IMR-90 (cell line): ENCODE data around the gene CARD10. TPM values are rescaled to one million over a fixed set of nuclear protein-coding genes. Genes with fewer than 3 reads are reported as not detected.

Source experiments
- ATAC-seq: fragments of 200-7000 bp; cut with Tn5 transposase; 2 replicates; pipeline ENCODE4 v1.9.1; 2020; ENCODE audit warnings: low read depth, mild to moderate bottlenecking, moderate library complexity
- BruUV-seq: library from RNA; stranded (reverse); fragments of 400-500 nt; replicated peaks from 2 replicates; lab custom pipeline; 2021; lab: Mats Ljungman, UMichigan
- CTCF ChIA-PET: fragments of 300-600 bp; formaldehyde crosslinking; extraction: SDS; loops from one replicate; lab custom pipeline; 2021; ENCODE audit warnings: antibody characterized with exemption; lab: Yijun Ruan, JAX
- POLR2A ChIA-PET: fragments of 300-600 bp; sonication (Branson Sonifier 250); formaldehyde crosslinking; loops from one replicate; lab custom pipeline; 2022; ENCODE audit warnings: antibody characterized with exemption; ENCODE audit not compliant: unreplicated experiment; lab: Charles Lee
- DNase-seq: peaks from one replicate; pipeline ENCODE4 v3.0.0; 2013
- H2AFZ ChIP-seq: replicated peaks from 2 replicates; pipeline ENCODE3; 2013; ENCODE audit warnings: low read length, mild to moderate bottlenecking; ENCODE audit not compliant: poor library complexity
- H2AK5ac ChIP-seq: 2 replicates; pipeline ENCODE4 v1.6.1; 2013; ENCODE audit warnings: low read depth, low read length, inconsistent platforms
- H2AK9ac ChIP-seq: replicated peaks from 2 replicates; pipeline ENCODE3; 2013; ENCODE audit warnings: mild to moderate bottlenecking, low read depth, low read length, moderate library complexity; ENCODE audit not compliant: poor library complexity
- H2BK120ac ChIP-seq: 2 replicates; pipeline ENCODE4 v1.6.1; 2013; ENCODE audit warnings: low read depth, low read length, inconsistent platforms
- H2BK15ac ChIP-seq: 3 replicates; pipeline ENCODE4 v1.6.1; 2013; ENCODE audit warnings: low read depth, low read length, inconsistent platforms
- H2BK20ac ChIP-seq: 2 replicates; pipeline ENCODE4 v1.6.1; 2013; ENCODE audit warnings: low read depth, mild to moderate bottlenecking, inconsistent platforms, low read length, moderate library complexity
- H2BK5ac ChIP-seq: 2 replicates; pipeline ENCODE4 v1.6.1; 2013; ENCODE audit warnings: mild to moderate bottlenecking, low read depth, low read length, inconsistent platforms; ENCODE audit not compliant: poor library complexity, severe bottlenecking
- H3K14ac ChIP-seq: replicated peaks from 2 replicates; pipeline ENCODE4 v1.6.1; 2013; ENCODE audit warnings: low read depth, low read length, inconsistent platforms
- H3K18ac ChIP-seq: 2 replicates; pipeline ENCODE4 v1.6.1; 2013; ENCODE audit warnings: low read depth, low read length, control low read depth
- H3K23ac ChIP-seq: 2 replicates; pipeline ENCODE4 v1.6.1; 2013; ENCODE audit warnings: low read depth, low read length, inconsistent platforms
- H3K27ac ChIP-seq: 2 replicates; pipeline ENCODE4 v1.5.1; 2013; ENCODE audit warnings: mild to moderate bottlenecking, control low read depth, low read length; ENCODE audit not compliant: insufficient read depth
- H3K27me3 ChIP-seq: 2 replicates; pipeline ENCODE4 v1.6.1; 2013; ENCODE audit warnings: low read length; ENCODE audit not compliant: control insufficient read depth, insufficient read depth
- H3K36me3 ChIP-seq: 2 replicates; pipeline ENCODE4 v1.6.1; 2013; ENCODE audit warnings: low read length, mixed read lengths; ENCODE audit not compliant: control insufficient read depth, insufficient read depth
- H3K4ac ChIP-seq: 2 replicates; pipeline ENCODE4 v1.6.1; 2013; ENCODE audit warnings: low read depth, low read length, inconsistent platforms
- H3K4me1 ChIP-seq: 2 replicates; pipeline ENCODE4 v1.6.1; 2013; ENCODE audit warnings: low read length, mixed read lengths; ENCODE audit not compliant: control insufficient read depth, insufficient read depth
- H3K4me2 ChIP-seq: 2 replicates; pipeline ENCODE4 v1.6.1; 2013; ENCODE audit warnings: low read depth, mild to moderate bottlenecking, control low read depth, low read length, moderate library complexity
- H3K4me3 ChIP-seq: 2 replicates; pipeline ENCODE4 v1.5.1; 2013; ENCODE audit warnings: low read depth, mild to moderate bottlenecking, control low read depth, low read length, moderate library complexity; ENCODE audit not compliant: insufficient read depth
- H3K56ac ChIP-seq: 2 replicates; pipeline ENCODE4 v1.6.1; 2013; ENCODE audit warnings: low read length, inconsistent platforms; ENCODE audit not compliant: insufficient read depth; ENCODE audit errors: extremely low read depth
- H3K79me1 ChIP-seq, 2 experiments: 2 replicates each; pipeline ENCODE4 v1.6.1; 2013; ENCODE audit warnings: low read length in 2 of 2, inconsistent platforms in 1 of 2, low read depth in 1 of 2
- H3K9ac ChIP-seq: 2 replicates; pipeline ENCODE4 v1.6.1; 2013; ENCODE audit warnings: low read depth, low read length, control low read depth
- H3K9me1 ChIP-seq: 2 replicates; pipeline ENCODE4 v1.6.1; 2013; ENCODE audit warnings: low read length, inconsistent platforms; ENCODE audit not compliant: insufficient read depth
- H3K9me3 ChIP-seq: 2 replicates; pipeline ENCODE4 v1.6.1; 2013; ENCODE audit warnings: low read length; ENCODE audit not compliant: control insufficient read depth, insufficient read depth
- H4K20me1 ChIP-seq: 2 replicates; pipeline ENCODE4 v1.6.1; 2013; ENCODE audit warnings: low read length, inconsistent platforms; ENCODE audit not compliant: insufficient read depth
- H4K5ac ChIP-seq: 2 replicates; pipeline ENCODE4 v1.6.1; 2013; ENCODE audit warnings: mild to moderate bottlenecking, low read depth, low read length, control low read depth
- H4K8ac ChIP-seq, 2 experiments: 2 replicates each; pipeline ENCODE4 v1.6.1; 2013; ENCODE audit warnings: low read depth in 2 of 2, low read length in 2 of 2, control low read depth in 1 of 2, inconsistent platforms in 1 of 2
- H4K91ac ChIP-seq: 2 replicates; pipeline ENCODE4 v1.6.1; 2013; ENCODE audit warnings: low read depth, low read length, inconsistent platforms; ENCODE audit not compliant: insufficient read depth
- FOS ChIP-seq: fragments of 150-350 bp; IDR thresholded peaks from 2 replicates; pipeline ENCODE4 v1.6.1; 2016; ENCODE audit warnings: low read depth, low read length
- MAFK ChIP-seq: IDR thresholded peaks from 2 replicates; pipeline ENCODE4 v1.6.1; 2012; ENCODE audit warnings: low read depth, low read length, improper control_type of control experiment
- MAZ ChIP-seq: IDR thresholded peaks from 2 replicates; pipeline ENCODE4 v1.6.1; 2012; ENCODE audit warnings: low read depth, mild to moderate bottlenecking, low read length, improper control_type of control experiment, moderate library complexity, borderline replicate concordance
- NFE2L2 ChIP-seq: fragments of 150-350 bp; IDR thresholded peaks from 2 replicates; pipeline ENCODE4 v1.6.1; 2016; ENCODE audit warnings: low read depth, mild to moderate bottlenecking, low read length
- WGBS, 2 experiments: methylation state at CpG; one replicate each; pipeline versions ENCODE4 v1.1.5 to v1.1.7; 2013; ENCODE audit warnings: missing lambda C conversion rate in 2 of 2; ENCODE audit not compliant: insufficient read length in 1 of 2; ENCODE audit errors: extremely low coverage in 2 of 2; 5-methylcytosine and 5-hydroxymethylcytosine counted together
- dilution Hi-C: fragments of 300-500 bp; cut with HindIII; formaldehyde crosslinking; loops from one replicate; pipeline ENCODE4 v1.14.3; 2018; ENCODE audit warnings: low sequenced_read_pairs; ENCODE audit not compliant: unreplicated experiment
- in situ Hi-C: fragments of 300-500 bp; cut with MboI; formaldehyde crosslinking; loops from 3 replicates; pipeline ENCODE4 v1.14.3; 2019; ENCODE audit warnings: low sequenced_read_pairs, inconsistent platforms, mixed read lengths
- intact Hi-C: fragments of 100-400 bp; cut with micrococcal nuclease; formaldehyde crosslinking; loops from 2 replicates; pipeline ENCODE4 v1.10.0; 2022
- polyA plus RNA-seq, 3 experiments: library from polyadenylated mRNA; depleted of rRNA; stranded (reverse); fragments of >200 nt; gene quantifications; 2 replicates each; pipeline ENCODE4 v1.2.3, GENCODE V29; 2012; ENCODE audit warnings: low replicate concordance in 1 of 3
- total RNA-seq: library from RNA; depleted of rRNA; stranded (reverse); fragments of >200 nt; gene quantifications from 2 replicates; pipeline ENCODE4 v1.2.3, GENCODE V29; 2012

CARD10 gene
- total and polyA plus RNA-seq, 2 of the 4 experiments (the other 2 are of a cell fraction), result 6.1 to 18.4 TPM

DNA sequence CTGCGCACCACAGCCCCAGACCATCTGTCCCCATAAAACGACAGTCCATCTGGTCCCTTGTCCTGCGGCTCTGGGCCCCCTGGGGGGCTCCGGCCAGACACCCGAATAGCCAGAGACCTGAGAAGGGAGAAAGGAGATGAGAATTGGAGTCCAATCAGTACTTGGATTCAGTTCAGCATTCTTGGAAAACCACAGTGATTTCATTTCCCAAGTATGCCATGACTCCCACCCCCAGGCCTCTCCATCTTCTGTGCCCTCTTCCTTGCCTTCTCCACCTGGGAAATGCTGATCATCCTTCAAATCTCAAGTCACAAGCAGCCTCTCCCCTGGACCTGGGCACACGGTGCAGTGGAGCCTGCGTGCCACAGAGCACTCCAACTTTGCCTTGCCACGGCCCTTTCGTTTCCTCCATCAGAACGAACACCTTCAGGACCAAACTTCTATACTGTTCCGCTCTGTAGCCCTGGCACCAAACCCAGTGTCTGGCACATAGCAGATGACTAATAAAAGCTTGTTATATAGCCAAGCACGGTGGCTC is 22.1 kb downstream of the CARD10 start:
- H3K9me3 ChIP-seq, result no peaks in the 10 kb centered on the region
- peak overlapping the region; percentile 98 for H2AK5ac ChIP-seq
- peak overlapping the region; percentile 91 for H2AK9ac ChIP-seq
- no TSS peak for BruUV-seq
- H3K9ac ChIP-seq, result no peak overlapping the region
- peak overlapping the region; percentile 82 for H2AFZ ChIP-seq
- peak overlapping the region; percentile 49; the same call in 1 of the 3 replicates for H2BK15ac ChIP-seq
- H3K36me3 ChIP-seq, result peaks cover 4% of the 10 kb centered on the region; the same call in 1 of the 2 replicates
- 46% methylated on average over 3 of the region's 12 CpGs; no CpG with 5 or more reads in 1 of the 2 experiments for WGBS, 2 experiments
- dilution Hi-C loops, result no loop called here
- ChIA-PET POLR2A (no interaction called here), CTCF (no interaction called here)
- H3K27me3 ChIP-seq, result no peaks in the 10 kb centered on the region
- ATAC-seq (peak; percentile 66), DNase-seq (peak; percentile 93)
- peaks cover 8% of the 10 kb centered on the region for H4K20me1 ChIP-seq
- TF ChIP-seq FOS (peak; percentile 51; the same call in 1 of the 2 replicates), MAFK (0 out of 2 replicates have a peak, but pooled peaks have one; percentile 8), NFE2L2 (no peak), MAZ (peak; percentile 38; the same call in 1 of the 2 replicates)
- peak overlapping the region; percentile 60 for H3K27ac ChIP-seq
- intact Hi-C loops, result no loop called here
- H4K5ac ChIP-seq, result peak overlapping the region; percentile 63; the same call in 1 of the 2 replicates
- in situ Hi-C loops, result no loop called here
- peak overlapping the region; percentile 96 for H2BK120ac ChIP-seq
- H3K18ac ChIP-seq, result peak overlapping the region; percentile 5
- peak overlapping the region; percentile 75 for H3K14ac ChIP-seq
- peaks cover 0 to 19% of the 10 kb centered on the region in 2 experiments; a peak in 2 of 4 replicates for H3K79me1 ChIP-seq
- peak overlapping the region; percentile 74 for H2BK5ac ChIP-seq
- H4K91ac ChIP-seq, result peak overlapping the region; percentile 86
- H3K4me3 ChIP-seq, result no peak overlapping the region
- H4K8ac ChIP-seq, result peak overlapping the region; percentile 49 to 76
- peaks cover 17% of the 10 kb centered on the region for H3K9me1 ChIP-seq
- peak overlapping the region; percentile 91 for H3K4ac ChIP-seq
- peaks cover 25% of the 10 kb centered on the region for H3K4me1 ChIP-seq
- H3K56ac ChIP-seq, result peak overlapping the region; percentile 51; the same call in 1 of the 2 replicates
- H3K4me2 ChIP-seq, result peak overlapping the region; percentile 58
- H3K23ac ChIP-seq, result peak overlapping the region; percentile 76
- H2BK20ac ChIP-seq, result peak overlapping the region; percentile 95
